ELF-1 (cell line): ENCODE results near the gene LETM1.

Source experiments
- DNase-seq: peaks from one replicate; pipeline ENCODE4 v3.0.0-alpha.2; 2016; ENCODE audit warnings: low read depth, low spot score

Gene LETM1

GRCh38 chr4:1778642-1779392 is 77.1 kb downstream of the LETM1 start:
- no peak for DNase-seq

GRCh38 chr4:1777822-1778641 is 77.9 kb downstream of the LETM1 start:
- DNase-seq: peak; percentile 100

GRCh38 chr4:1776521-1777161 is 79.3 kb downstream of the LETM1 start:
- no peak for DNase-seq

DNA sequence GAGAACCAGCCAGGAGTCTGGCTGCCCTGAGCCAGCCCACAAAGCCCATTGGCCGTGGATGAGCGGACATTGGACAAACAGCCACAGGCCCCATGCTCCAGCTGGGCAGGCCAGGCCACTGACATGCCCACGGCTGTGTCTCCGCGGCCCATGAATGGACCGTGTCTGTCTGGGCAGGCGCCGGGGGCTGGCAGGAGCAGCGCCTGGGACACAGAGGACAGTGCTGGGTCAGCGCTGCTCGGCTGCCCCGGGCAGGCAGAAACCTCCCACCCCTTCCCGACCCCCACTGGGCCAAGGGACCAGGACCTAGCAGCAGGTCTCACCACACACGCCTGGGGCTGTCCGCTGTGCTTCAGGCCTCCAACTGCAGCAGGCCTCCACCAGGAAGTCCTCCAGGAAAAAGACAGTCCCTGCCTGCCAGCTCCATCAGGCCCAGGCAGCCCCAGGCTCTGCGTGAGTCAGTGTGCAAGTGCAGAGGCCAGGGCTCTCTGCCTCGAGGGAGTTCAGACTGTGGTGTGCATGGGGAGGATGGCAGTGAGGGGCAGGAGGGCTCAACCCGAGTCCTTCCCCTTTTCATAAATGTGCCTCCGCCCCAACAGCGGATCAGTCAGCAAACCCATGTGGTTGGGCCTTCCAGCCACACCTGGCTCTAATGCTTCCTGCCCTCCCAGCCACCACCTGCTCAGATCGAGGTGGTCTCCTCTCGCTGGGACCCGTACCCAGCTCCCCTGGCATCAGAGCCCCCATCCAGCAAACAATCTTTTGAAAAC is 80.0 kb downstream of the LETM1 start:
- DNase-seq: peak; percentile 87

DNA sequence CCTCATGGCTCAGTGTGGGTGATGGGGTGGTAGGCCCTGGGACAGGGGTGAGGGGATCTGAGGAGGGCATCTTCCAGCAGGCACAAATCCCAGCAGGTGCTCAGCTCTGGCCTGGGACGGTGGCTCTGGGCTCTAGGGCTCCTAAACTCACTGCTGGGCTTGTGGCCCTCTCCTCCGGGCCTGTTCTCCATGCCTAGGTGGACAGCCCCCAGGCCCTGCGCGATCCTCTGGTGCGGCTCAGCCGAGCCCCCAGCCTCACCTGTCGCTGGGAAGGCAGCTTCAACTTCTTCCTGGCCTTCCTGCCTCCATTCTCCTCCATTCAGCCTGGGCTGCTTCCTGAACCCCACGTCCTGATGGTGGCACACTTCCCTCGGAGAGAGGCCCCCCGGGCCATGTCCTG is 82.2 kb downstream of the LETM1 start:
- no peak for DNase-seq

DNA sequence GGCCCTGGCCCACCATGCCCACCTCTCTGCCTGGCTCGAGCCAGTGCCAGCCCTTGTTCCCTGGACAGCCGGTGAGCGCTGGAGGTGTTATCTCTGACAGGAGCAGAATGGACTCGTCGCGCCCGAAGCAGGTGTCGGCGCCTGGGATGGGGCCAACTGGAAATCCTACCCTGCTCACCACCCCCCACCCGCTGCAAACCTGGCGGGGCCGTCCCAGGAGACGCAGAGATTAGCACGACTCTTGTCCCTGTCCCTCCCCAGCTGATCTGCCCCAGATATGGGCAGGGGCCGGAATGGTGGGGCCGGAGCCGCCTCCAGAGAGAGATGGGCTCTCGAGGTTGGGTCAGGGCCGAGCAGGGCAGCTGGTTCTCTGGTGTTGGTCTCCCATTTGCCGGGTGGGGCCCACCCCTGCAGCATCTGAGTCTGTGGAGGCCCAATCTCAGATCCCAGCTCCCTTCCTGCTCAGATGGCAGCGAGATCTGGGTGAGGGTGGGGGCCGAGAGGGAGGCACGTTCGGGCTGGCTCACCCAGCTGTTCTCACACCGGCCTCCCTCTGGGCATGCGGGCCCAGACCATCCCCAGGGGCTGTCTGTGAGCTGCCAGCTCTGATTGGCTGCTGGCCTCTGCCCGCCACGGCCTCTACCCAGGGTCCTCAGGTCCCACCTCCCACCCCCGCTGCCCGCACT is 83.0 kb downstream of the LETM1 start:
- DNase-seq: no peak

DNA sequence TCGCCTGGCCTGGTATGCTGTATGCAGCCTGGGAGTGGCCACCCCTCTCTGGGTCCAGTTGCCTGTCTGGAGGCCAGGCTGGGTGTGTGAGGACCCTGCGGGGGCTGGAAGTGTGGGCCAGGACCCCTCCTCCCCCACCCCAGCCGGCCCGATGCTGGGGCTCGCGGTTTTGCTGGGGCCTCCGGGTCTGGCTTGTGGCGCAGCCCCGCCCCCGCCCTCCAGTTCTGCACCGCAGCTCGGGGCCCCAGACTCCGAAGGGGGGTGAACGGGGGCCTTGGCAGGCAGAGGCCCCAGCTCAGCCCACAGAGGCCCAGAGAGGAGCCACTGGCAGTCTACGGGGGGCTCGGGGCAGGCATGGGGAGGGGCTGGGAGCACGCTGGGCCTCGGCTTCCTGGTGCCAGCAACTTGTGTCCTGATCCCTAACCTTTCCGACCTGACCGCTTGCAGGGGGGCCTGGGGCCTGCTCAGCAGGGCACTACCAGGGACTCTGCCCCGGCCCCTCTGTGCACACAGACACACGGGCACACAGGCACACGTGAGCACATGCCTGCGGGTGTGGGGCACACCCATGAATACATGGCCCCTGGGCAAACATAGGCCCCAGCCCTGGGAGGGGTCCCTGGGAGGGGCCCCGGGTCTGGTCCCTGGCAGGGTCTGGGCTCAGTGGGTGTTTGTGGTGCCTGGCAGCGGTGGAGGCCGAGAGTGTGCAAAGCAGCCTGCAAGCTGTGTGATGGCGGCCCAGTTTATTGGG is 84.2 kb downstream of the LETM1 start:
- no peak for DNase-seq

GRCh38 chr4:1770791-1771231 is 85.1 kb downstream of the LETM1 start:
- no peak for DNase-seq

- no peak for DNase-seq
These were observed 85.7 kb downstream of the LETM1 start for GRCh38 chr4:1770245-1770644.

DNA sequence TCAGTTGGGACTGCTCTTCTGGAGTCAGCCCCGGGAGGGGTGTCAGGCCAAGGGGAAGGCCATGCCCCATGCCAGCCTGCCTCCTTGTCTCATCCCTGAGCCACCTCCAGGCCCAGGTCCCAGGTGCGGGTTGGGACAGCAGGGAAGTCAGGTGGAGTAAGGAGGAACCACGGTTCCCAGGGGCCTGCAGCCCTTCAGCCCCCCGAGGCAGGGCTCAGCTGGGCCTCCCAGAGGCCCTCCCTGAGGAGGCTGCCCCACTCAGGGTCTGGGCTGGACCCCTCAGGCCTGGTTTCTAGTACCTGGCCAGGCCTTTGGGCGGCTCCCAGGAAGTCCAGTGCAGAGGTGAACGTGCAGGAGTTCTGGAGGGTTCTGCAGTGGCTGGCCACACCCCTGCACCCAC is 86.3 kb downstream of the LETM1 start:
- DNase-seq: no peak

DNA sequence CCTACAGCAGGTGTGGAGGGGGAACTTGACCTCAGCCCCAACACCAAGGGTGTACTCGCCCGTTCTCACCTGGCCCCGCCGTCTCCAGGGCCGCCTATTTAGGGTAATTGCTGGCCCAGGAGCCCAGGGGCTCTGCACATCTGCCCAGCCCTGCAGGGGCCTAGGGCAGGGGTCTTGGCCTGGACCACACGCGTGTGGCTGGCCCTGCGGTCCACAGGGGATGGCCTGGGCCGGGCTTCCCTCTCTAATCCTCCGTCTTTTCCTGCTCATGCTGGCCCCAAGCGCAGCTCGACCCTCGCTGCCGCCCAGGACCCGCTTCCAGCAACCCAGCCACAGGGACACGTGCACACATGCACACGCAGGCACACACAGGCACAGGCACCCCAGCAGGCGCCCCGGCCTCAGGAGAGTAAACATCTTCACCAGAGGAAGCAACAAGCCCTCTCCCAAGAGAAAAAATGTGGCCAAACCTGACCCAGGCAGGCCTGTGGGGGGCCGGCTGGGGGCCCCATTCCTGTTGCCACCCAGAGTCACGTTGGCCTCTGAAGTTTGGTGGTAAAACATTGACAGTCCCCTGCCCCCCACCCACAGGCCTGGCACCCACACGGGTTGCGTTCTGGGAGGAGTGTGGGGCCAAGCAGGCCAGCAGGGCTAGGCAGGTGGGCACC is 87.5 kb downstream of the LETM1 start:
- DNase-seq: peak; percentile 68

DNA sequence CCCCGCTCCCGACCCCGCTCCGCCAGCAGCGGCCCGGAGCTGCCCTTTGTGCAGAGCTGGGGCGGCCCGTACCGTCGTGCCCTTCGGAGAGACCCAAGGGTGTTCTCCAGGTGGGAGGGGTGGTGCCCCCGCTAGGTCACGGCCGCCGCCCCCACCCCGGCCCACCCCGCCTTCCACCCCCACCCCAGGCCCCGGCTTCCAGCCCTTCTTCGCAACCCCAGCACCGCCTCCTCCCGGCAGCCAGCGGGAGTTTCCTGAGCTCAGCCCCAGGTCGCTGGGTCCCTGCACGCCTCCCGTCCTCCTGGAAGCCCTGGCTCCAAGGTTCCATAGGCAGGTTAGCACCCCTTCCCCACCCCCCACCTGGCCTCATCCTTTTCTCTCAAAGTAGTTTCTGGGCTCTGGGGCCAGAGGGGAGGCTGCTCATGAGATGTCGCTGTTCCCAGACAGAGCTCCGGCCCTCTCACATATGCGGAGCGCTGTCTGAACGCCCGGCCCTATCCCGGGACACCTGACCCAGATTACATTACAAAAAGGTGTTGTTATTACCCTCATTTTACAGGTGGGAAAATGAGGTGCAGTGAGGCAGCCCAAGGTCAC is 88.1 kb downstream of the LETM1 start:
- peak; percentile 78 for DNase-seq

GRCh38 chr4:1767061-1767769 is 88.7 kb downstream of the LETM1 start:
- no peak for DNase-seq

DNA sequence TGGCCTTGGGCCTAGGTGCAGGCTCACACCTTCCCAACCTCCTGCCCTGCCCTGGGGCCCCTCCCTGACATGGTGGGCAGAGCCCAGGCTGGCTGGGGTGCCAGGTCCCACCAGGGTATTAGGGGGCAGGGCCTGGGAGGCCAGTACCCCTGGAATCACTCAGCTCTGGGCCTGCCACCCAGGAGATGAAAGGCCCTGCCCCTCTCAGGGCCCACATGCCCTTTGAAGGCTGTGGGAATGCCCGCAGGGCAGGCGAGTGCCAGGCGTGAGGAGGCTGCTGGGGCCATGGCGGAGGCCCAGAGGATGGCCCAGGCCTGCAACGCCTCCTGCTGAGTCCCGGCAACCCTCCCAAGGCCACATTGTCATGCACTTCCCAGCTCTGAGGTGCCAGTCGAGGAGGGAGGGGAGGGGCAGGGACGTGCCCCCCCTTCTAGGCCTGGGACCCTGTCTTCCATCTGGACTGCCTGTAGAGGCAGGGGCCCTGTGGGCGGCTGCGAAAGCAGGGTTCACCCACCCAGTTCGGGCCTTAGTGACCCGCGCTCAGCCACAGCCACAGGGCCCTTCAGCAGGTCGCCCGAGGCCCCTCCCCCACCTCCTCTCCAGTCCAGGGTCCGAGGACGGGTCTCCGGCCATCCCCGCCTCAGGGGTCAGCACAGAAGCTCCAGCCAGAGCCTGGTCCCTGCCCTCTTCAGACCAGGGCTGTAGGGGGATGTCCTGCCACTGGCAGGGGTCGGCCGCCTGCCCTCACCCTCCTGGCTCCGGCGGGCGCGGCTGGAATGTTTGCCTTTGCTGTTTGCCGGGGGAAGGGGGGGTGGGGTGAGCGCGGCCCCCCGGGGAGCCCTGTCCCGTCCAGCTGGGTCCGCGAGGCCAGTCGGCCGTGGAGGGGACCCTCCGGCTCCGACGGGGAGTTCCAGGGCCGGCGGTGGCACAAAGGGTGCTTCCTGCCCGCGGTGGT is 89.6 kb downstream of the LETM1 start:
- peak; percentile 75 for DNase-seq

GRCh38 chr4:1765409-1766072 is 90.4 kb downstream of the LETM1 start:
- DNase-seq: no peak

DNA sequence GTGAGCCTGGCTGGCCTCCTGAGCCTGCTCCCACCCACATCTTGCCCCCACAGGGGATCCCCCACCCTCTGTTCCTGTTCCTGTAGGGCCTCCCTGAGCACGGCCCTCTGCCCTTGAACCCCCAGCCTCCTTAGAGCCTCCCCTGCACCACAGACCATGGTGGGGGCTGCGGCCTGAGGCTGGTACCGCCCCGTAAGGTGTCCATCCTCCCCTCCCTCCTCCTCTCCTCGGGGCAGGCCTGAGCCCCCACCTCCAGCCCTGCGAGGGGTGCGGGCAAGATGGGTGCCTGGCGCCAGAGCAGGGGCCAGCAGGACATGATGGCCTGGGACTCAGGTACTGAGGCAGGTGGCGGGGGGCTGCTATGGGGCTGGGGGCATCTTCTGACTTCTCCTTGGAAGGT is 91.3 kb downstream of the LETM1 start:
- no peak for DNase-seq

DNA sequence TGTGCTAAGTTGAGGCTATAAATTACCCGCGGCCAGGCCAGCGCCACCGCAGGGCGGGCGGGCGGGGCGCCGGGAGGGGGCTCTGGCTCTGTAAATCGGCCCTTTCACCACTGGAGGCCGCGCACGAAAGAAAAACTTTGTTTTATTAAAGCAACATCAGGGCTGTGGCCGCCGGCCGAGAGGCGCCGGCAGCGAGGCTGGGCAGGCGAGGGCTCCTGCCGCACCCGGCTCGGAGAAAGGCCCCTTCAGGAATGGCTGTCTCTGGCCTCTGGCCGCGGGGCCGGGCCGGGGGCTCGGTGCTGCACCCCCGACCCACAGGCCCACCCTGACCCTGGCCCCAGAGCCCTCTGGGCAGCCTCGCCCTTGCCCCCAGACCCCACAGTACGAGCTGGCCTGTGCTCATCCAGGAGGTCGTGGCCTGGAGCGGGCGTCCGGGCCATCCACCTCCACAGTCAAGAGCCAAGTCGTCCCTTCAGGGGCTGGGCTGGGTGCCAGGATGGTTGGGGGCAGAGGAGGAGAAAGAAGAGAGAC is 92.3 kb downstream of the LETM1 start:
- DNase-seq: no peak
